HL-60 (cell line): Measurements from ENCODE around the gene HPCA.

ENCODE experiments used
- DNase-seq, 2 experiments: peaks; one replicate each; pipeline ENCODE4 v3.0.0-alpha.2; 2010 to 2020; ENCODE audit warnings: low read depth in 1 of 2, low spot score in 1 of 2
- H3K27ac ChIP-seq: fragments of 250-450 bp; sonication (Bioruptor Pico); replicated peaks from 2 replicates; pipeline ENCODE4 v1.5.1; 2020; ENCODE audit warnings: mild to moderate bottlenecking, moderate library complexity
- H3K27me3 ChIP-seq: fragments of 250-450 bp; sonication (Bioruptor Pico); 2 replicates; pipeline ENCODE4 v1.5.1; 2021; ENCODE audit warnings: mild to moderate bottlenecking, moderate library complexity; ENCODE audit not compliant: insufficient read depth, poor library complexity, severe bottlenecking
- H3K4me3 ChIP-seq: replicated peaks from 2 replicates; pipeline ENCODE4 v1.5.1; 2011; ENCODE audit warnings: mild to moderate bottlenecking, control low read depth, low read length; ENCODE audit not compliant: insufficient read depth
- CTCF ChIP-seq: IDR thresholded peaks from one replicate; pipeline ENCODE4 v1.5.1; 2011; ENCODE audit warnings: low read length, control low read depth, inconsistent platforms; ENCODE audit not compliant: insufficient read depth
- GABPA ChIP-seq: IDR thresholded peaks from 2 replicates; pipeline ENCODE4 v1.6.1; 2012; ENCODE audit warnings: low read depth
- POLR2AphosphoS5 ChIP-seq: IDR thresholded peaks from 2 replicates; pipeline ENCODE4 v1.6.1; 2012; ENCODE audit warnings: low read depth
- REST ChIP-seq: IDR thresholded peaks from 2 replicates; pipeline ENCODE4 v1.6.1; 2012; ENCODE audit warnings: low read depth; ENCODE audit not compliant: insufficient replicate concordance
- SPI1 ChIP-seq: IDR thresholded peaks from 2 replicates; pipeline ENCODE4 v1.6.1; 2012; ENCODE audit warnings: low read depth, mild to moderate bottlenecking, borderline replicate concordance

Gene HPCA

GRCh38 chr1:32877211-32878110, 8.8 kb upstream of the HPCA start:
- Histone ChIP-seq H3K27me3 (peaks cover 15% of the 10 kb centered on the region), H3K27ac (no peak overlapping the region), H3K4me3 (no peak overlapping the region)
- DNase-seq: no peak
- TF ChIP-seq GABPA (no peak), SPI1 (no peak), CTCF (no peak)

- TF ChIP-seq CTCF (no peak), REST (no peak), GABPA (no peak), SPI1 (no peak), POLR2AphosphoS5 (no peak)
- H3K4me3 ChIP-seq: no peak overlapping the region
- peaks cover 9% of the 10 kb centered on the region for H3K27me3 ChIP-seq
- H3K27ac ChIP-seq: no peak overlapping the region
- no peak for DNase-seq
Measured at GRCh38 chr1:32878183-32878582, 8.1 kb upstream of the HPCA start.

- DNase-seq: no peak
- peaks cover 11% of the 10 kb centered on the region for H3K27me3 ChIP-seq
- H3K4me3 ChIP-seq: no peak overlapping the region
- TF ChIP-seq POLR2AphosphoS5 (no peak), SPI1 (no peak)
- no peak overlapping the region for H3K27ac ChIP-seq
Measured at GRCh38 chr1:32878637-32879041, 7.7 kb upstream of the HPCA start.

GRCh38 chr1:32881291-32881690, 5.0 kb upstream of the HPCA start:
- peaks cover 14% of the 10 kb centered on the region for H3K27me3 ChIP-seq
- TF ChIP-seq SPI1 (no peak), GABPA (no peak), REST (no peak), POLR2AphosphoS5 (no peak), CTCF (no peak)
- DNase-seq: no peak
- no peak overlapping the region for H3K4me3 ChIP-seq
- H3K27ac ChIP-seq: no peak overlapping the region
